ENCODE data around the gene RNF26.

Gene RNF26

DNA sequence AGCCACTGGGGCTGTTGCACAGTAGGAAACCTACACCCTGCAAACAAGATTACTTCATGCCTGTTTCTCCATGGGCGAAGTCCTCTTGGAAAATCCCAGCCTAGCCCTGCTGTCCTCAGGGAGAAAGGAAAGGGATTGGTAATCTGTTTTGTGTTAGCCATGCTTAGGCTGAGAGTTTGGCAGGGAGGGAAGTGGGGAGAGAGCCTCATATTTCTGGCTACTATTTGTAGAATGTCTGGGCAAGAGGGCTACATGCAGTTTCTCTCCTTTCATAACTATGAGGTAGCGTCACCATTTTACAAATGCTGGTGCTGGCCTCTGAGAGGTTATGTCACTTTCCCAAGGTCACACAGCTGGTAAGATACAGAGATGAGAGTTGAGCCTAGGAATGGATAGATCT lies 12.9 kb downstream of the RNF26 start:
- Histone ChIP-seq H3K4me1 (ENCODE audit: control insufficient read depth, insufficient read depth, low read length) (no peaks in the 10 kb centered on the region), H3K36me3 (ENCODE audit: control insufficient read depth in 2 of 2, insufficient read depth in 1 of 2, low read length in 2 of 2) (no peaks in the 10 kb centered on the region), H3K9me3 (ENCODE audit: control insufficient read depth, insufficient read depth, low read depth, low read length) (no peaks in the 10 kb centered on the region), H3K27ac (ENCODE audit: extremely low read depth, low read depth, low read length) (no peak overlapping the region), H3K4me3 (ENCODE audit: low read depth, low read length) (no peak overlapping the region)
- CTCF ChIA-PET, result interaction anchor here (1.3 to 3.4 kb wide), 3 partner anchors 8 to 23 kb away, joined by 5 to 34 read pairs (median 5); partner anchors contain the start of gene C1QTNF5
- POLR2A ChIA-PET, result interaction anchor here (0.9 kb wide), 1 partner anchor 252 kb away, joined by 4 read pairs; a partner anchor contains a TSS
- TF ChIP-seq ZNF146 (tag by site-specific recombination; IDR thresholded peaks at IDR 0.05) (no peak), YY2 (tag by site-specific recombination; IDR thresholded peaks at IDR 0.05) (no peak), BCL11B (tag by site-specific recombination; IDR thresholded peaks at IDR 0.05; ENCODE audit: low read depth) (no peak), ZNF155 (tag by site-specific recombination; IDR thresholded peaks at IDR 0.05) (no peak), ZNF768 (tag by site-specific recombination; IDR thresholded peaks at IDR 0.05) (no peak), KLF10 (tag by site-specific recombination; IDR thresholded peaks at IDR 0.05) (no peak), ZNF114 (tag by site-specific recombination; IDR thresholded peaks at IDR 0.05) (no peak), ZFP37 (tag by site-specific recombination; IDR thresholded peaks at IDR 0.05) (no peak), TCF7L2 (IDR thresholded peaks at IDR 0.05; ENCODE audit: borderline replicate concordance, low read depth, low read length) (no peak), ZNF747 (tag by site-specific recombination; IDR thresholded peaks at IDR 0.05) (no peak), SALL2 (tag by site-specific recombination; IDR thresholded peaks at IDR 0.05; ENCODE audit: borderline replicate concordance) (no peak), ZNF701 (tag by site-specific recombination; IDR thresholded peaks at IDR 0.05) (no peak)

GRCh38 chr11:119347940-119348605 lies 13.7 kb downstream of the RNF26 start:
- Histone ChIP-seq H3K4me1 (ENCODE audit: control insufficient read depth, insufficient read depth, low read length) (no peaks in the 10 kb centered on the region; the same call in 1 of the 2 replicates), H3K9me3 (ENCODE audit: control insufficient read depth, insufficient read depth, low read depth, low read length) (no peaks in the 10 kb centered on the region), H3K36me3 (ENCODE audit: control insufficient read depth in 2 of 2, insufficient read depth in 1 of 2, low read length in 2 of 2) (no peaks in the 10 kb centered on the region), H3K4me3 (ENCODE audit: low read depth, low read length) (no peak overlapping the region), H3K27ac (ENCODE audit: extremely low read depth, low read depth, low read length) (no peak overlapping the region)
- ChIA-PET CTCF (interaction anchor here (0.7 to 3.4 kb wide), 7 partner anchors 9 to 28 kb away, joined by 3 to 34 read pairs (median 5); partner anchors contain the start of gene C1QTNF5), POLR2A (interaction anchor here (0.8 to 1.0 kb wide), 3 partner anchors 10 to 253 kb away, joined by 3 to 8 read pairs (median 4); a partner anchor contains a TSS)
- TF ChIP-seq ZNF404 (tag by site-specific recombination; IDR thresholded peaks at IDR 0.05) (no peak), ZFP69B (tag by site-specific recombination; IDR thresholded peaks at IDR 0.05) (no peak), ZNF175 (tag by site-specific recombination; IDR thresholded peaks at IDR 0.05) (no peak), ZNF654 (tag by site-specific recombination; IDR thresholded peaks at IDR 0.05; ENCODE audit: low read depth) (no peak), ZNF747 (tag by site-specific recombination; IDR thresholded peaks at IDR 0.05) (no peak), ZNF707 (tag by site-specific recombination; IDR thresholded peaks at IDR 0.05) (no peak), GLI4 (tag by site-specific recombination; IDR thresholded peaks at IDR 0.05) (no peak), ZNF585B (tag by site-specific recombination; IDR thresholded peaks at IDR 0.05) (no peak), ZBTB20 (tag by site-specific recombination; IDR thresholded peaks at IDR 0.05) (no peak), ZNF530 (tag by site-specific recombination; IDR thresholded peaks at IDR 0.05; ENCODE audit: low read depth) (no peak), ZNF146 (tag by site-specific recombination; IDR thresholded peaks at IDR 0.05) (no peak), ZNF548 (tag by site-specific recombination; IDR thresholded peaks at IDR 0.05) (no peak), FEZF1 (tag by site-specific recombination; IDR thresholded peaks at IDR 0.05) (no peak)

DNA sequence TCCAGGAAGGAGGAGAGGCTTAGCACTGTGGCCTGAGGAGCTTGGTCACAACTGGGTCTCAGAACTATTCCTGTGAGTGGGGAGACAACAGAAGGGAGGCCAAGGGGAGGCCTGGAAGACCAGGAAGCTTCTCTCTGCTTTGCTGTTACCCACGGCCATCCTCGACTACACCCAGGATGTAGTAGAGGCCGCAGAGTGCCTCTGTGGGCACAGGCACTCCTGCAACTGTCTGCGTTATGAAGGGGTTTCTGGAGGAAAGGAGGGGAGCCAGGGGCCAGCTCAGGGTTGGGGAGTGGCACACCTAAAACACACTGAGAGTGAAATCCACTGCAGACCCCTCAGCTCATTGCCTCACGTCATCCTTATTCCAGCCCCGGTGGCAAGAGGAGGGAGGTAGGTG lies 16.0 kb downstream of the RNF26 start:
- no peak overlapping the region for H3K4me3 ChIP-seq (ENCODE audit: low read depth, low read length)
- H3K27ac ChIP-seq (ENCODE audit: extremely low read depth, low read depth, low read length), result no peak overlapping the region
- ChIA-PET POLR2A (interaction anchor here (0.6 kb wide), 1 partner anchor 12 kb away, joined by 9 read pairs; no protein-coding TSS in a partner anchor), CTCF (interaction anchor here (0.6 to 1.0 kb wide), 3 partner anchors 10 to 27 kb away, joined by 3 to 5 read pairs (median 5); partner anchors contain the start of gene C1QTNF5)
- peaks cover 0 to 3% of the 10 kb centered on the region in 2 experiments; a peak in 1 of 3 replicates for H3K36me3 ChIP-seq (ENCODE audit: control insufficient read depth in 2 of 2, insufficient read depth in 1 of 2, low read length in 2 of 2)
- H3K4me1 ChIP-seq (ENCODE audit: control insufficient read depth, insufficient read depth, low read length), result no peaks in the 10 kb centered on the region; the same call in 1 of the 2 replicates
- no peaks in the 10 kb centered on the region for H3K9me3 ChIP-seq (ENCODE audit: control insufficient read depth, insufficient read depth, low read depth, low read length)
- TF ChIP-seq ZNF48 (tag by site-specific recombination; IDR thresholded peaks at IDR 0.05), result no peak
- no peak for TF ChIP-seq ZNF677 (tag by site-specific recombination; IDR thresholded peaks at IDR 0.05)
- no peak for TF ChIP-seq ZNF473 (tag by site-specific recombination; IDR thresholded peaks at IDR 0.05)
- TF ChIP-seq ZNF239 (tag by site-specific recombination; IDR thresholded peaks at IDR 0.05), result no peak
- TF ChIP-seq ZNF202 (tag by site-specific recombination; IDR thresholded peaks at IDR 0.05; ENCODE audit: borderline replicate concordance), result no peak
- no peak for TF ChIP-seq ZNF530 (tag by site-specific recombination; IDR thresholded peaks at IDR 0.05; ENCODE audit: low read depth)
- TF ChIP-seq ZNF621 (tag by site-specific recombination; IDR thresholded peaks at IDR 0.05), result no peak
- TF ChIP-seq ZNF391 (tag by site-specific recombination; IDR thresholded peaks at IDR 0.05; ENCODE audit: borderline replicate concordance, low read depth), result no peak
- TF ChIP-seq, protein P1, sequence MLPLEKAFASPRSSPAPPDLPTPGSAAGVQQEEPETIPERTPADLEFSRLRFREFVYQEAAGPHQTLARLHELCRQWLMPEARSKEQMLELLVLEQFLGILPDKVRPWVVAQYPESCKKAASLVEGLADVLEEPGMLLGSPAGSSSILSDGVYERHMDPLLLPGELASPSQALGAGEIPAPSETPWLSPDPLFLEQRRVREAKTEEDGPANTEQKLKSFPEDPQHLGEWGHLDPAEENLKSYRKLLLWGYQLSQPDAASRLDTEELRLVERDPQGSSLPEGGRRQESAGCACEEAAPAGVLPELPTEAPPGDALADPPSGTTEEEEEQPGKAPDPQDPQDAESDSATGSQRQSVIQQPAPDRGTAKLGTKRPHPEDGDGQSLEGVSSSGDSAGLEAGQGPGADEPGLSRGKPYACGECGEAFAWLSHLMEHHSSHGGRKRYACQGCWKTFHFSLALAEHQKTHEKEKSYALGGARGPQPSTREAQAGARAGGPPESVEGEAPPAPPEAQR (tag by site-specific recombination; IDR thresholded peaks at IDR 0.05), result no peak
- no peak for TF ChIP-seq ZNF2 (tag by site-specific recombination; IDR thresholded peaks at IDR 0.05)
- no peak for TF ChIP-seq ZNF324 (tag by site-specific recombination; IDR thresholded peaks at IDR 0.05)
- no peak for TF ChIP-seq ZNF776 (tag by site-specific recombination; IDR thresholded peaks at IDR 0.05; ENCODE audit: borderline replicate concordance)

Measured in HEK293 (cell line).